SW 1271 (cell line): ENCODE measurements around the gene ASAP2.

Experiments used
- DNase-seq, 2 experiments: peaks; one replicate each; lab custom pipeline; 2025; lab: John Stamatoyannopoulos, UW

ASAP2 gene

DNA sequence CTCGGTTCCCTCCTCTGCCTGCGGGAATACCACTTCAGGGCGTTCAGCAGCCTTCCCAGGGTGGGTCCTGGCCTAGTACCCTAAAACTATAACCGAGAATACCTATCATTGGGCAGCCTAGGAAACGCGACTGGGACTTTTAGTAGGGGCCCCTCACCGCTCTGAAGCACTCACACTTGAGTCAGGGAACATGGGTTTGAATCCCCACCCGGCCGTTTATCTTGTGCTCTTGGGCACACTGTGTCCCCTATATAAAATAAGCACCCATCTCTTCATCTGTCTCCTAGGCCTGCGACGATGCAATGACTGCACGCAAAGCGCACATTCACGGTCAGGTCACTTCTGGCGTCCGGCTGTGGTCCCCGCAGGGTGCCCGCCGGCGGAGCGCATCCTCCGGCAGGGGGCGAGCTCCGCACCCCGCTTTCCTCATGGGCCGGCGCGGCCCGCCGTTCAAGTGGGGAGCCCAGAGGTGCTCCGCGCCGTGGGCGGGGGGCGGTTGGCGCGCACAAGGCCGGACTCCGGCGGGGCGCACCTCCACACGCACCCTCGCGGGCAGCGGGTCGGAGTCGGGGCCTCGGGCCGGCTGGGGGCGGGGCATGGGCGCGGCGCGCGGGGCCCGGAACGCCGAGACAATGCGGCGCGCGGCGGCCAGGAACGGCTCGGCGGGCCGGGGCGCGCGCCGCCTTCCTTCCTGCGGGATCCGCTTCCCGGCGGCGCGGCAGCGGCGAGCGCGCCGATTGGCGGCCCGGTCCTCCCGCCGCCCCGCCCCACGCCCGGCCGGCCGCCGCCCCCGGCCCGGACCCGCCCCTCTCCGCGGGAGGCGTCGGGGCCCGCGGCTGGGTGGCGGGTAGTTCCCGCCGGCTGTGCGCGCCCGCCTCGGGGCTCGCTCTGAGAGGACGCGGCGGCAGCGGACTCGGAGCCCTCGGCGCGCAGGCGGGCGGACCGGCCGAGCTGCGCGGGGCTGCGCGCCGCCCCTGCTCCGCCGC is at the start of gene ASAP2:
ASAP2 (plus strand) TSS at position 850 of the 986 bp plus-strand sequence. CDS start 293 bp downstream, outside the sequence.
- peak; percentile 13 to 64 for DNase-seq

DNA sequence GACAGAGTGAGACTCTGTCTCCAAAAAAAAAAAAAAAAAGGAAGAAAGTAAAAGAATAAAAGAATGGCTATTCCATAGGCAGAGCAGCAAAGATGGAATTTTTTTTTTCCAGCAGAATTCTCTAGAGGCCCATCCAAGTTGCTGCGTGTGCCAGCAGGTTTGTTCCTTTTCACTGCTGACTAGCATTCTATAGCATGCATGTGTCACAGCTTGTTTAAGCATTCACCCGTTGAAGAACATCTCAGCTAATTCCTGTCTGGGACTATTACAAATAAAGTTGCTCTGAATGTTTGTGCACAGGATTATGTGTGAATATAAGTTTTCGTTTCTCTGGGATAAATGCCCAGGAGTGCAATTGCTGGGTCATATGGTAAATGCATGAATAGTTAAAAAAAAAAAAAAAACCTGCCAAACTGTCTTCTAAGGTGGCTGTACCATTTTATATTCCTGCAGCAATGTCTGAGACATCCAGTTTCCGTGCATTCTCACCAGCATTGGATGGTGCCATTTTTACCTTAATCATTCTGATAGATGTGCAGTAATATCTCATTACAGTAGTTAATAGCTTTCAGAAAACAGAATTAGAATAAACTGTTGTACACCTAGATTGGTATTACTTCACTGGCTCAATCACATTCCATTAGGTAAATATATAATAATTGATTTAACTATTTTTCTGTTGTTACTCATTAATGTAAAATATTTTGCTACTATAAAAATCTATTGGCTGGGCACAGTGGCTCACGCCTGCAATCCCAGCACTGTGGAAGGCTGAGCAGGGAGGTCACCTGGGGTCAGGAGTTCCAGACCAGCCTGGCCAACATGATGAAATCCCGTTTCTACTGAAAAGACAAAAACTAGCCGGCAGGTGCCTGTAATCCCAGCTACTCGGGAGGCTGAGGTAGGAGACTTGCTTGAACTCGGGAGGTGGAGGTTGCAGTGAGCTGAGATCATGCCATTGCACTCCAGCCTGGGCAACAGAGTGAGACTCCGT is 47.5 kb upstream of the ASAP2 start:
- DNase-seq: no peak

DNA sequence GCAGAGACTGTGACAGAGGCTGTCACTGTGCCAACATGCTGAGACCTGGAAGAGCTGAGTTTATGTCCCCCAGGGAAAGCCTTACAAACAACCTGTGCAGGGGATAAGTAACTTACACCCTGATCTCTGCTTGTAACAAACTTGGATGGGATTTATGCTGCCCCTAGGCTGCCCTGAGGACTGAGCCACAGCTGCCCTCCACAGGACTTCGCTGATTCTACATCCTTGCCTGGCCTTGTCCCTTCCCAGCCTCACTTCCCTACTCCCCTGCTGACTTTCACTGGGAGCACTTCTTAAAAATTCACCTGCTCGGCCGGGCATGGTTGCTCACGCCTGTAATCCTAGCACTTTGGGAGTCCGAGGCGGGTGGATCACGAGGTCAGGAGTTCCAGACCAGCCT is 45.9 kb upstream of the ASAP2 start:
- no peak for DNase-seq

- no peak for DNase-seq
Measured at GRCh38 chr2:9162841-9163240, 43.8 kb upstream of the ASAP2 start.

DNA sequence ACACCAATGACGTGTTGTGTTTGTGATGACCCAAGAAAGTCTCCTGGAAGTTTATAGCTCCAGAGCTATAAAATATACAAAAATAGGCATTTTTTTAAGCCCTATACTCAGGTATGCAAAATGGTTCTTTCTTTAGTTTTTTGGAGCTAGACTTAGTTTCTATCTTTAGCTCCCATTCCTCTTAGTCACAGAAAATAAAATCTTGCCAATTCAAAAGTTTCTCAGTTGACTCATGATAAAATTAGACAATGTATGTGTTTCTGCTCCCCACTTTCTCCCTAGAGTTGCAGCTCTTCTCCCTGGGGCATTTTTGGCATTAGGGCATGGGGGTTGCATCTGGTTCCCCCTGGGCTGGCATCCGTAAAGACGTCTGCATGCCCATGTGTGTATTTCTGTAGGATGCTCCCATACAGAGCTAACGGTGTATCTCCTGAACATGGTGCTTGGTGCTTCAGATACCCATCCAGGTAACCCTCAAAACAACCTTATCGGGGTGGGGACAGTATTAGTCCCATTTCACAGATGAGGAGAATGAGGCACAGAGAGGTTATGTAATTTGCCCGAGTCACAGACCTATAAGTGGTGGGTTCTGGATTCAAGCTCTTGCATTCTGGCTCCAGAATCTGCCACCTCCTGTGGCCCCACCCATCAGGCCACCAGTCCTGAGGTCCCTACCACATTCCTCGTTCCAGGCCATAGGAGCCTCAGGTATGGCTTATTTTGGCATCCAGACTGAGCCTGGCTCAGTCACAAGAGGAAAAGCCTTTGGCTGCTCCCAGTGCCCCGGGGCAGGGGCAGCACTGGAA is 43.1 kb upstream of the ASAP2 start:
- no peak for DNase-seq

DNA sequence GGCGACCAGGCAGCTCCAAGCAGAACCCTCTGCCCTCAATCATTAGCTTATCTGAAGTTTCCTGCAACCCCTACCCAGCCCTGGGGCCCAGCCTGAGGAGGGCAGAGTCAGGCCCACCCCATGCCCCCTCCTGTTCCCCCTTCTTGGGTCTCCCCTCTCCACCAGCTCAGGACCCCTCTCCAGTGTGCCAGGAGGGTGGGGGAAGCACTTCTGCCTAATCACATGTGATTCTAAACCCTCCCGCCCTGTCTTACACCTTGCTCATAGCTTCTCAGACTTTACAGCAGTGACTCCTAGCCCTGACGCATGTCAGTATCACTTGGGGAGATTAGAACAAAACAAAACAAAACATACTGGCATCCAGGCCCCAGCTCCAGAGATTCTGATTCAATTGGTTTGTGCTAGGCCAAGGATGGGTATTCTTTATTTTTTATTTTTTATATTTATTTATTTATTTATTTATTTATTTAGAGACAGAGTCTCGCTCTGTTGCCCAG is 42.5 kb upstream of the ASAP2 start:
- DNase-seq: no peak

- no peak for DNase-seq
Measured at GRCh38 chr2:9165625-9166024, 41.0 kb upstream of the ASAP2 start.

GRCh38 chr2:9166579-9167377 is 39.8 kb upstream of the ASAP2 start:
- DNase-seq: no peak

GRCh38 chr2:9167718-9168657 is 38.6 kb upstream of the ASAP2 start:
- no peak for DNase-seq

- DNase-seq: no peak
Measured at GRCh38 chr2:9168821-9169221, 37.8 kb upstream of the ASAP2 start.

- no peak for DNase-seq
Measured at GRCh38 chr2:9169349-9170107, 37.1 kb upstream of the ASAP2 start.

GRCh38 chr2:9170458-9171130 is 36.0 kb upstream of the ASAP2 start:
- DNase-seq: no peak

DNA sequence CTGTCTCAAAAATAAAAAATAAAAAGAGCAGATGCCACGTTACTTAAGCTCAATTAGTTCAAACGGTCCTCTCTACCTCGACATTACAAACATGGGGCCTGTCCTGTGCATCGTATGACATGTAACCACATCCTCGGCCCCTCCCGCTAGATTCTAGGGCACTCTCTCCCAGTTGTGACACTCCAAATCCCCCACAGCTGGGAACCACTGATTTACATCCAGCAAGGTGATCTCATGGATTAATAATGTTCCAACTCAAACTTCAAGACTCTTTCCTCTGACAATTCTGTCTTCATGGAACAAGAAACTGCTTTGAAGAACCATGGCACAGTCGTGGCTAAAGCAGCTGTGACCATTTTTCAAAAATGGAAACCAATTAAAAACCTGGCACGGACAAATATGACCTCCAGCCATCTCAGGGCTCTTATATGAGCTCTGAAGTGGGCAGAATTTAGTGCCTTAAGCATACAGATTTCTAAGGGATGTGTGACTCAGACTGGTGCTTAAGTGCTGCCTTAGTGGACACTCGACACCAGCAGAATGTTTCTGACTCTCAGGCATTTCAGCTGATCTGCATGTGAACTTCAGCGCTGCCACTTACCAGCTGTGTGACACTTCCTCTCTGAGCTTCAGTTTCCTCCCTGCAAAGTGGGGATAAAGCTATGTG is 31.7 kb upstream of the ASAP2 start:
- no peak for DNase-seq

- DNase-seq: no peak
Measured at GRCh38 chr2:9178110-9178903, 28.3 kb upstream of the ASAP2 start.

- DNase-seq: no peak
Measured at GRCh38 chr2:9178904-9179571, 27.6 kb upstream of the ASAP2 start.

- no peak for DNase-seq
Measured at GRCh38 chr2:9179572-9180201, 26.9 kb upstream of the ASAP2 start.
